H9 (cell line): ENCODE data around the gene RNGTT. TPM values are rescaled to one million over a fixed set of nuclear protein-coding genes. Genes with fewer than 3 reads are reported as not detected.

Experiments
- DNase-seq: peaks from one replicate; pipeline ENCODE4 v3.0.0-alpha.2; 2017
- H2AFZ ChIP-seq: one replicate; pipeline ENCODE4 v1.6.1; 2013; ENCODE audit warnings: mild to moderate bottlenecking, low read length, control low read depth, moderate library complexity
- H2AK5ac ChIP-seq: 2 replicates; pipeline ENCODE4 v1.6.1; 2013; ENCODE audit warnings: low read length, control low read depth, mixed read lengths; ENCODE audit not compliant: insufficient read length
- H2BK120ac ChIP-seq: one replicate; pipeline ENCODE4 v1.6.1; 2013; ENCODE audit warnings: low read depth, mild to moderate bottlenecking, low read length, control low read depth, inconsistent platforms; ENCODE audit not compliant: poor library complexity, severe bottlenecking
- H2BK12ac ChIP-seq: 2 replicates; pipeline ENCODE4 v1.6.1; 2013; ENCODE audit warnings: low read length, control low read depth, mixed read lengths, low read depth; ENCODE audit not compliant: insufficient read length
- H2BK15ac ChIP-seq: 2 replicates; pipeline ENCODE4 v1.6.1; 2013; ENCODE audit warnings: low read depth, low read length, control low read depth
- H2BK20ac ChIP-seq: one replicate; pipeline ENCODE4 v1.6.1; 2013; ENCODE audit warnings: low read depth, mild to moderate bottlenecking, low read length, control low read depth, inconsistent platforms; ENCODE audit not compliant: poor library complexity, severe bottlenecking
- H2BK5ac ChIP-seq: 2 replicates; pipeline ENCODE4 v1.6.1; 2013; ENCODE audit warnings: low read length, control low read depth, mixed read lengths; ENCODE audit not compliant: insufficient read length
- H3K14ac ChIP-seq: 2 replicates; pipeline ENCODE4 v1.6.1; 2013; ENCODE audit warnings: low read length, control low read depth; ENCODE audit not compliant: insufficient read depth
- H3K18ac ChIP-seq: 2 replicates; pipeline ENCODE4 v1.6.1; 2013; ENCODE audit warnings: low read depth, mild to moderate bottlenecking, mixed read lengths, low read length, control low read depth; ENCODE audit not compliant: insufficient read length
- H3K23ac ChIP-seq: 2 replicates; pipeline ENCODE4 v1.6.1; 2013; ENCODE audit warnings: low read length, control low read depth, mixed read lengths, low read depth; ENCODE audit not compliant: insufficient read length
- H3K23me2 ChIP-seq: 2 replicates; pipeline ENCODE4 v1.6.1; 2013; ENCODE audit warnings: low read depth, mild to moderate bottlenecking, mixed read lengths, low read length, control low read depth; ENCODE audit not compliant: insufficient read length, poor library complexity, severe bottlenecking
- H3K27ac ChIP-seq: 2 replicates; pipeline ENCODE4 v1.5.1; 2013; ENCODE audit warnings: low read length, control low read depth, mixed read lengths, low read depth; ENCODE audit not compliant: insufficient read length
- H3K27me3 ChIP-seq: 2 replicates; pipeline ENCODE4 v1.6.1; 2013; ENCODE audit warnings: low read length, control low read depth, inconsistent platforms; ENCODE audit not compliant: insufficient read depth
- H3K4ac ChIP-seq: 2 replicates; pipeline ENCODE4 v1.6.1; 2013; ENCODE audit warnings: low read depth, mild to moderate bottlenecking, control low read depth, inconsistent platforms, low read length, moderate library complexity
- H3K4me1 ChIP-seq: 2 replicates; pipeline ENCODE4 v1.6.1; 2013; ENCODE audit warnings: low read length, control low read depth, inconsistent platforms; ENCODE audit not compliant: insufficient read depth
- H3K4me2 ChIP-seq: 2 replicates; pipeline ENCODE4 v1.6.1; 2013; ENCODE audit warnings: low read length, control low read depth, mixed read lengths; ENCODE audit not compliant: insufficient read length, insufficient read depth
- H3K56ac ChIP-seq: 2 replicates; pipeline ENCODE4 v1.6.1; 2013; ENCODE audit warnings: low read depth, mild to moderate bottlenecking, mixed read lengths, low read length, control low read depth; ENCODE audit not compliant: insufficient read length
- H3K79me1 ChIP-seq: 2 replicates; pipeline ENCODE4 v1.6.1; 2013; ENCODE audit warnings: low read depth, mild to moderate bottlenecking, moderate library complexity, low read length, control low read depth, inconsistent platforms; ENCODE audit not compliant: insufficient read depth, poor library complexity, severe bottlenecking
- H3K79me2 ChIP-seq: 2 replicates; pipeline ENCODE4 v1.6.1; 2013; ENCODE audit warnings: low read length, control low read depth, inconsistent platforms; ENCODE audit not compliant: insufficient read depth
- H3K9ac ChIP-seq: 2 replicates; pipeline ENCODE4 v1.6.1; 2013; ENCODE audit warnings: low read length, control low read depth, mixed read lengths; ENCODE audit not compliant: insufficient read length; ENCODE audit errors: extremely low read depth
- H3K9me3 ChIP-seq: one replicate; pipeline ENCODE4 v1.6.1; 2013; ENCODE audit warnings: low read depth, low read length, inconsistent platforms; ENCODE audit not compliant: control insufficient read depth
- H3T11ph ChIP-seq: one replicate; pipeline ENCODE4 v1.6.1; 2013; ENCODE audit warnings: mild to moderate bottlenecking, low read length, control low read depth, inconsistent platforms
- H4K20me1 ChIP-seq: one replicate; pipeline ENCODE4 v1.6.1; 2013; ENCODE audit not compliant: control insufficient read depth, insufficient read length, insufficient read depth
- H4K5ac ChIP-seq: 2 replicates; pipeline ENCODE4 v1.6.1; 2013; ENCODE audit warnings: low read depth, mild to moderate bottlenecking, mixed read lengths, low read length, control low read depth; ENCODE audit not compliant: insufficient read length
- H4K8ac ChIP-seq: replicated peaks from 2 replicates; pipeline ENCODE4 v1.6.1; 2013; ENCODE audit warnings: low read length, control low read depth, mixed read lengths, low read depth; ENCODE audit not compliant: insufficient read length
- H4K91ac ChIP-seq: 2 replicates; pipeline ENCODE4 v1.6.1; 2013; ENCODE audit warnings: low read depth, mild to moderate bottlenecking, moderate library complexity, mixed read lengths, low read length, control low read depth; ENCODE audit not compliant: insufficient read length
- H3K27ac Mint-ChIP-seq, 3 experiments: 2 replicates in 2 of 3; 3 replicates in 1 of 3; pipeline ENCODE4 v1.8.0; 2020 to 2021; ENCODE audit warnings: mixed read lengths in 3 of 3, mild to moderate bottlenecking in 1 of 3, moderate library complexity in 1 of 3
- H3K27me3 Mint-ChIP-seq: 2 replicates; pipeline ENCODE4 v1.8.0; 2021; ENCODE audit warnings: low read depth, mild to moderate bottlenecking, moderate library complexity, mixed read lengths
- H3K36me3 Mint-ChIP-seq, 3 experiments: 2 replicates in 2 of 3; 3 replicates in 1 of 3; pipeline ENCODE4 v1.8.0; 2020 to 2021; ENCODE audit warnings: low read depth in 3 of 3, mixed read lengths in 3 of 3; ENCODE audit not compliant: insufficient read depth in 1 of 3
- H3K4me1 Mint-ChIP-seq, 2 experiments: 2 replicates each; pipeline ENCODE4 v1.8.0; 2020; ENCODE audit warnings: mixed read lengths in 2 of 2
- H3K4me3 Mint-ChIP-seq, 2 experiments: 2 replicates in 1 of 2; 3 replicates in 1 of 2; pipeline ENCODE4 v1.8.0; 2020 to 2021; ENCODE audit warnings: mild to moderate bottlenecking in 2 of 2, mixed read lengths in 2 of 2, moderate library complexity in 1 of 2
- H3K9me3 Mint-ChIP-seq, 2 experiments: 2 replicates in 1 of 2; 3 replicates in 1 of 2; pipeline ENCODE4 v1.8.0; 2020; ENCODE audit warnings: mild to moderate bottlenecking in 2 of 2, mixed read lengths in 2 of 2, moderate library complexity in 1 of 2
- WGBS: extraction: QIAGEN DNeasy Blood & Tissue Kit; methylation state at CpG from one replicate; pipeline ENCODE4 v1.1.7; 2013; ENCODE audit warnings: missing lambda C conversion rate, low lambda C conversion rate, mixed read lengths; ENCODE audit not compliant: insufficient read length; ENCODE audit errors: extremely low coverage; 5-methylcytosine and 5-hydroxymethylcytosine counted together
- total RNA-seq: library from RNA; stranded (reverse); gene quantifications from 2 replicates; pipeline ENCODE4 v1.2.1, GENCODE V29; 2021
- TF ChIP-seq, protein P1 (sequence below): fragments of 200-600 bp; sonication (generic); conservative IDR thresholded peaks from 3 replicates; pipeline ENCODE4 v1.8.0; 2021; ENCODE audit warnings: antibody characterized with exemption, mild to moderate bottlenecking

The RNGTT gene
- total RNA-seq, 1 experiment from 2014 or later = 20.5 TPM

DNA sequence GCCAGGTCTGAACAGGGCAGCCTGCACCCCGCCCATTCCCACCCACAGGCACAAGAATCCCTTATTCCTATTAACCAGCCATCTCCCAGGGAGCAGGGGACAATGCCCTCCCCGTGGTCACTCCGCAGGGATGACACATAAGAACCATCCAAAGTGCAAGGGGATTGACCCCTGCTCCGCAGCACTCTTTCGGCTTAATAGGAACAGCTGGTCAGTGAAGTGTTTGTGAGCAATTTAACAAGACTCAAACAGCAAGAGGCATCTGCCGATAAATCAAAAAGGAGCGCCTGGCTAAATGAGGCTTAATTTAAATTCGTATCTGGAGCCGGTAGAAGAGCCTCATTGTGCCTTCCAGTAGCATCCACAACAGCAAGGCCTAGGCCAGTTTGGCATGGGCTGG is 389.4 kb downstream of the RNGTT start:
- Mint-ChIP-seq H3K4me1 (peaks cover 20 to 23% of the 10 kb centered on the region in 2 experiments), H3K36me3 (peaks cover 8 to 21% (median 12%) of the 10 kb centered on the region in 3 experiments), H3K27ac (peak overlapping the region in 2 of 3 experiments; percentile 66 to 80; a peak in 2 of 7 replicates), H3K27me3 (peaks cover 25% of the 10 kb centered on the region), H3K4me3 (no peak overlapping the region), H3K9me3 (peaks cover 16 to 23% of the 10 kb centered on the region in 2 experiments)
- Histone ChIP-seq H3K18ac (no peak overlapping the region), H3K9me3 (no peaks in the 10 kb centered on the region), H3K14ac (no peak overlapping the region), H3K27ac (no peak overlapping the region), H3K4me1 (no peaks in the 10 kb centered on the region), H2AFZ (no peak overlapping the region), H3K27me3 (no peaks in the 10 kb centered on the region), H3K79me2 (no peaks in the 10 kb centered on the region; the same call in 1 of the 2 replicates), H3K23ac (no peak overlapping the region), H2AK5ac (no peak overlapping the region), H4K20me1 (no peaks in the 10 kb centered on the region), H4K5ac (no peak overlapping the region), H3K4ac (no peak overlapping the region), H3T11ph (no peak overlapping the region), H3K56ac (no peak overlapping the region), H3K79me1 (no peaks in the 10 kb centered on the region), H4K8ac (no peak overlapping the region), H2BK15ac (no peak overlapping the region), H3K4me2 (no peak overlapping the region), H2BK120ac (no peak overlapping the region), H2BK5ac (no peak overlapping the region), H2BK20ac (no peak overlapping the region), H2BK12ac (no peak overlapping the region), H4K91ac (no peak overlapping the region), H3K9ac (no peak overlapping the region), H3K23me2 (no peaks in the 10 kb centered on the region)
- WGBS = no CpG with 5 or more reads among the region's 9 CpGs
- TF ChIP-seq, protein P1, sequence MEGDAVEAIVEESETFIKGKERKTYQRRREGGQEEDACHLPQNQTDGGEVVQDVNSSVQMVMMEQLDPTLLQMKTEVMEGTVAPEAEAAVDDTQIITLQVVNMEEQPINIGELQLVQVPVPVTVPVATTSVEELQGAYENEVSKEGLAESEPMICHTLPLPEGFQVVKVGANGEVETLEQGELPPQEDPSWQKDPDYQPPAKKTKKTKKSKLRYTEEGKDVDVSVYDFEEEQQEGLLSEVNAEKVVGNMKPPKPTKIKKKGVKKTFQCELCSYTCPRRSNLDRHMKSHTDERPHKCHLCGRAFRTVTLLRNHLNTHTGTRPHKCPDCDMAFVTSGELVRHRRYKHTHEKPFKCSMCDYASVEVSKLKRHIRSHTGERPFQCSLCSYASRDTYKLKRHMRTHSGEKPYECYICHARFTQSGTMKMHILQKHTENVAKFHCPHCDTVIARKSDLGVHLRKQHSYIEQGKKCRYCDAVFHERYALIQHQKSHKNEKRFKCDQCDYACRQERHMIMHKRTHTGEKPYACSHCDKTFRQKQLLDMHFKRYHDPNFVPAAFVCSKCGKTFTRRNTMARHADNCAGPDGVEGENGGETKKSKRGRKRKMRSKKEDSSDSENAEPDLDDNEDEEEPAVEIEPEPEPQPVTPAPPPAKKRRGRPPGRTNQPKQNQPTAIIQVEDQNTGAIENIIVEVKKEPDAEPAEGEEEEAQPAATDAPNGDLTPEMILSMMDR = no peak
- DNase-seq = no peak
